Stimulated activated CD4-positive, alpha-beta T cell treated with anti-CD3 and anti-CD28 coated beads, Interleukin-1b, Interleukin-23, amount 100 ng/mL, for 24 hours (primary cell): Measurements from ENCODE around the gene AFAP1.

ENCODE experiments used
- DNase-seq, 4 experiments: peaks; one replicate each; pipeline ENCODE4 v3.0.0-alpha.2; 2020; ENCODE audit warnings: low read depth in 4 of 4, low spot score in 1 of 4

The AFAP1 gene

DNA sequence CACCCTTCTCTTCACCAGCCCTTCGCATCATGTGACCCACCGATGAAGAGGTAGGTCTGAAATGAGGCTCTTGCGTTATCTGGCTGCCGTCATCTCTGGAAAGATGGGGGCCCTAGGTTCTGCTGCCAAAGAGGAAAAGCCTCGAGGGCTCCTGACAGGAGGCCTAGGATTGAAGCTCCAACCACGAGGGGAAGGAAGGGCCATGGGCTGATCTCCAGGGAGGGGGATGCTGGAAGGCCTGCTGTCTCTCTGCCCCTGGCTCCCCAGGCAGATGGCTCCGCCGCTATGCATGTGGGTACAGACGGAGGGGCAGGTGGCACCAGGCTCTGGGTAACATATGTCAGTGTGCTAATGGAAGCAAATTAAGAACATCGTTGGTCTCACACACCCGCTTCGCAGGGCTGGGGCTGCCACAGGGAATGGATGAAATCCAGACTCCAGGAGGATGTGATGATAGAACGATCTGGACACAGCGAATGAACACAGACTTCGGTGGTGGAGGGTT lies 44.9 kb downstream of the AFAP1 start:
- DNase-seq, result no peak

DNA sequence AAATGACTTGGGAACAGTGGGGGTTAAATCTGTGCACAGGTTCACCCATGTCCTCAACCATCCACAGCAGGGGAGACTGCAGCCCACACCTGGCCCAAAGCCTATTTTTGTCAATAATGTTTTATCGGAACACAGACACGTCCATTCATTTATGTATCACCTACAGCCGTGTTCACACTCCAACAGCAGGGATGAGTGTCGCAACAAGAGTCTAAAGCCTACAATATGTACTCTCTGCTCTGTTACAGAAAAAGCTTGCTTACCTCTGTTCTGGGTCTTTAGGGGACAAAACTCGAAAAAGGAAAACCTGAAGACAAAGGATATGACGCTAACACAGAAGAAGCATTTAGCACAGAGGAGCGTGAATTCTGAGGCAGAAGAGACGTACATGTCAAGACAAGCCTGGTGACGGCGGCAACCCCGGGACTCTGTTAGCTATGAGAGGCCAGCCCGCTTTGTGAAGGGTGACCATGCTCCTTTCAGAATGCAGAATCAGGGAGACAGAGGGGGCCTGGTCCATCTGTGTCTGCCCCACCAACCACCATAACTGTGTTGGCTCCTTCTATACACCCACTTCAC lies 45.5 kb downstream of the AFAP1 start:
- DNase-seq, result no peak

DNA sequence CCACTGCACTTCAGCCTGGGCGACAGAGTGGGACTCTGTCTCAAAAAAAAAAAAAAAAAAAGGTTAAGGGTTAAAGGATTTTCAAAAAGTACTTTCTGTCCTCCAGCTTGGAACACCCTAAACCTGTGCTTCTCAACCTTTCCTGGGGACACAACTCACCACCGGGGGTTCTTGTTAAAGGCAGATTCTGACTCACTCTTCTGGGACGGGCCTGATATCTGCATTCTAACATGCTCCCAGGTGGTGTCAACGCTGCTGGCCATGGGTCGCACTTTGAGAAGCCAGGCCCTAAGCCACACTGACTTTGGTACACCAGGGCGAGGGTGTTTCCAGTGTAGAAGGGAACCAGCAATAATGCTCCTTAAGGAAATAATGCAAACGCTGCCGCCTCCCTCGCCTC lies 46.1 kb downstream of the AFAP1 start:
- no peak for DNase-seq

DNA sequence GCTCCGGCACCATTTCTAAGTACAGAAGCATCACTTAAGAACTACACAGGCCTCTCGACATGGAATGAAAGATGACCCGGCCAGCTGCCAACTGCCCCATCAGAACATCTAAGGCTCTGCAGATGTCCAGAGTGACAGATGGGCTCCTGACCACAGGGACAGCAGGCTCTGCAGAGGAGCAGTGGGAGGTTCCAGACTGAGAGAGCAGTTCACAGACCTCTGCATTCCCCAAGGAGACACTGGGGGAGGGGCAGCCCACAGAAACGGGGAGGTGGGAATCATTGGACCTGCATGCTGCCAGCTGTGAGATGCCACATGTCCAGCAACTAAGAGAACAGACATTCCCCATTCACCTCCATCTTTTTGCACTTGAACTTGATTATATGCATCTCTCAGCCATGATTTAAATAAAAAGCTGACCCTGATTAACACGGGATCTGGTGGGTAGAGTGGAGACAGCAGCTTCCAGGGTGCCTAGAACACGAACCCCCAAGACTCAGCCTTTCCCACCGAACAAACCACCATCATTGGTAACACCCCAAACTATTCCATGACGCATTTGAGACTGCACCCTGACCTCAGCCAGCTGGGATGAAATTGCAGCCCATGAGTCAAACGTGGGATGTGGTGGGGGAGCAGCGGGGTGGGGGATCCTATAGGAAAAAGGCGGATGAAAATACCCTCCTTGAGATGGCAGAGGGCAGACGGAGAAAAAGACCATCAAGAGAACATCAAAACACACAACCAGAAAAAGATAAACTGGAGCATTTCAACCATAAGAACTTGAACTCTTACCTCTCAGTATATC lies 47.2 kb downstream of the AFAP1 start:
- no peak for DNase-seq

DNA sequence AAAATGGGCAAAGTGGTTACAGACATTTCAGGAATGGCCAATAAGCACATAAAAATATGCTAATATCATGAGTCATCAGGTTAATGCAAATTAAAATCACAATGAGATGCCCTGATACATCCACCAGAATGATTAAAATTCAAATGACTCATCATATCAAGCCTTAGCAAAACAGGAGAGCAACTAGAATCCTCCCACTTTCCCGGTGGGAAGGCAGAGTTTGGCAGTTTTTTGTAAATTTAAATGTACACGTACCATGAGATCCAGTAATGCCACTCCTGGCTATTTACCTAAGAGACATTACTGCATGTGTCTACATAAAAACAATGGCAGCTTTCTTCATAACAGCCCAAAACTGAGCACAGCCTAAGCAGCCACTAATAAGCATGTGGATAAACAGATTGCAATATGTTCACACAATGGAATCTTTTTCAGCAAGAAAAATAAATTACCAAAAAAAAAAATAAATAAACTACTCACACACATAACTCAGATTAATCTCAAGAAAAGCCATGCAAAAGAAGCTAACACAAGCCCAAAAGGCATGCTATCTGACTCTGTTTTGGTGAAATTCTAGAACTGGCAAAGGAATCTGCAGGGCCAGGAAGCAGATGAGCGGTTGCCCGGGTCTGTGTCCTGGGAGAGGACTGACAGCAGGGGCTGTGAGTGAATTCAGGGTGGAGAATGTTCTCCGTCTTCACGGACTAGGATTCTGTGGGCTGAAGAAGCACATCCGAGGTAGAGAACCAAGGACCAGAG lies 48.8 kb downstream of the AFAP1 start:
- DNase-seq, result no peak

DNA sequence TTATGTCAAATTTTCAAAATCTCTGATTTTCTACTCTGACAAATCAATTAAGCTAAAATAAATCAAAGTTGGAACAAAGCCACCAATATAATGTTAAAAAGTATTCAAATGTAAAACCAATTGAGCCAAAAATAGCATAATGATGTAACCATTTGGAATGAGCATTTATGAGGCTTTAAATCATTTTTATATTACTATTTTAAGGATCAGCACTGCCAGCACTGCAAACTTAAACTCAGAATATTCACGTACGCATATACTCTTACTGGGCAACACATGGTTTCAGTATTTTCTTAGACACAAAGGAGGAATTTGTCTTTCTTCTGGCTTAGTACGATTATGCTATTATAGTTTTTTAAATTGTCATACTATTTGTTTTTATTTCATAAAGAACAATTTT lies 52.2 kb downstream of the AFAP1 start:
- DNase-seq, result no peak

DNA sequence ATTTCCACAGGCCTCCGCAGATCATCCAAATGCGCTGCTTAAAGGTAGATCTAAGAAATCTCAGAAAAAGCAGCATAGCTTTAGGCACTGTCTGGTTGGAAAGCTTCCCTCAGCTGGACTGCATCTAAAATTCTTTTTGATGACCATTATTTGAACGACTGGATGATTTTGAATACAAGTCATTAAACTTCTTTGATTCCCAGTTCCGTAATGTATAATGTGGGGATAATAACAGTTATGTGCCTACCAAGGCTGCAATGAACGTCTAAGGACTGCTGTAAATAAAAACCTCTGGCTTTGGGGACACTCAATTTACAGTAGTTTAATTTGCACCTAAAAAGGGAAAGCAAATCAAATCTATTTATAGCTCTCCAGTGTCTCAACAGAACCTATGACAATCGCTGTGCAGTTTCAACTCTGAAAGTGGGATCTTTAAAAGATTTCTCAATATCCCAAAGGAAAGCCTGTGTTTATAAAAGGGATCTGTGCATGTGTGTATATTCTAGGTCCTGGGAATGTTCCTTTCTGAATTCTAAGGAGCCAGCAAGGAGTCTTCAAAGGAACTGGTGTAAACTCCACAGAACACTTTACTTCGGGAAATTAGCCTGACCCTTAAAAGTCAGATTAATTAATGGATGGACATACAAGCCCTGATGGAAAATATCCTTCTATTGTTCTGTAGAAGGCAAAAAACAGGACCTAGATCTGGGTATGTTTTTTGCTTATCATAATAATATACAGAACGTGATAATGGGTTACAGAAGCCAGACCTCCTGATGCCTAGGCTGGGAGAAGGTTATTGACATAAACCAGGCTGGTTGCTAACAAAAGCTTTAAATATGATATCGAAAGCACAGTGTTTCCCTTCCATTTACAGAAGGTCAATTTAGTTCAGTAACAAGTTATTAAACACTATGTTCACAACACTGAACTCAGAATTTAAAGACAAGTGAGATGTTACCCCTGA lies 53.4 kb downstream of the AFAP1 start:
- DNase-seq, result no peak

DNA sequence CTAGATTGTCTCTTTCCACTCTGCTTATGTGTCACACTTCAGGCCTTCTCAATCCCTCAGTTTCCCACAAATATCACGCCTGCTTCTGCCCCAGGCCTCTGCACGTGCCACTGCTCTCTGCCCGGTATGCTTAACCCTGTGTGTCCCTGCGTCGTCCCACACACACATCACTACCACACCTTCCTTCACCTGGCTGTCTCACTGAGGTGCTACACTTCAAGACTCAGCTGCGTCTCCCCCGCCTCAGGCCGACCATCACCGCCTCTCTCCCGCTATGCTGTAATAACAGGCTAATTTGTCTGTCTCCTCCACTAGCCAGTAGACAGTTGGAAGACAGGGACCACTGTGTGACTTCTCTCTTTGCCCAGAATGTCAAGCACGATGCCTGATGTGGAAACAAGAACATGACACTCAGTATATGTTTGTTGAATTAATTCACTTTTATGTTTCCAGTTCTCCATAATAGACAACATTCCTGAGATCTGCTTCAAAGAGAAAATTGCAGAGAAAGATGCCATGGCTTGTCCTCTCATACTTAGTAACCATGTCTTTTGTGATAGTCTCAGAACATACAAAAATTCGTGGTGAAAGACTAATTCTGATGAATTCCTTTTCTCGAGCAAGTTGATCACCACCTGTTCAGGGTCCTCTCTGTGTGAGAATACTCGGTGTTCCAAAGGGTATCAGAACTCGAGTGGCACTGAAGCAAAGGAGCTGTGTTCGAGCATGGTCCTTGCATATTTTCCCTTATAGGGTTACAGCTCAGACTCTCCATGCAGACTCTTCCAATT lies 54.2 kb downstream of the AFAP1 start:
- DNase-seq, result no peak

DNA sequence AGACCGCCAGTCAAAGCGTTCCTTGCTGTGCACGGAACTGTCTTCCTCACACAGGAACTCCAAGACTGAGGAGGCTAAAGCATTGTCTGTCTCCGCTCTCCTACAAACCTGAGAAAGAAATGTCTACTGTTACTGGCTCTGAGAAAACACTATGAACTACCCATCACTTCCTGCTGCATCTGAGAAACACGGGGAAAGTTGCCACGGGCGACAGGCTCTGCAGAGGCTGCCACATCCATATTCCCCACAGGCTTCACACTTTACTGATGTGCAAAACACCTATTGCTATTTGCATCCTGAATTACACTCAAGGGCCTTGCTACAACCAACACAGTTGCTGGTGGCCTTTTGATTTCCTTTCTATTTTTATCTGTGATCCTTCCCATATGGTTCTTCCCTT lies 59.0 kb downstream of the AFAP1 start:
- DNase-seq, result no peak

DNA sequence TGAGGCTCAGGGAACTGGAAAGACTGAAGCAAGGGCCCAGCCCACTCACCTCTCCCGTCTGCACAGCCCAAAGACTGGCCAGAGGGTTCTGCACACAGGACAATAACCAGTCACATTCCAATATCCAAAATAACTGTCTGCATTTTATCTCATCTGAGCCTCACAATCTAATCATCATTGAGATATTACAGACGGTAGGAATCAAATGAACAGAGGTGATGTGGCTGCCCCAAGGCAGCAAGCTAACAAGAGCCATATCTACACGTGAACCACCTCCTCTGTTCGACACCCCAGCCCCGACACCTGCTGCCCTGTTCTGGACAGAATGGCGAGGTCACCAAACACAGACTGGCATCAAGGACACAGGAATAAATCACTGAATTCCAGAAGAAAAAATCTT lies 60.5 kb downstream of the AFAP1 start:
- DNase-seq, result no peak

DNA sequence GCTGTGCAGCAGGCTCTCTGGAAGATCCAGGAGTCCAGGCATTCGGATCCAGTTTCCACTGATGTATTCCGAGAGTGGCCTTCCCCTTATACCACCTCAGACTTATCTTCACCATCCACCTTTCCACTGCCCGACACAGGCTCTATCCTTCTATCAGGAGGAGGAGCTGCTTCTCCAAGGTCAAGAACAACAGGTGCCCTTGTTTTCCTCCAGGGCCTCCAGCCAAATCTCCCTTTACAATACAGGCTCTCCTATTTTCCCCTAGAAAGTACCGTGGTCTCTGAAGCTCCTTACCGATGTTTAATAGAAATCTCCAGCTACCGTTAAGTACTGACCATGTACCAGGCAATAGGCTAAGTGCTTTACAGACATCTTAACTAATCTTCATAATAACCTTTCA lies 61.3 kb downstream of the AFAP1 start:
- no peak for DNase-seq

DNA sequence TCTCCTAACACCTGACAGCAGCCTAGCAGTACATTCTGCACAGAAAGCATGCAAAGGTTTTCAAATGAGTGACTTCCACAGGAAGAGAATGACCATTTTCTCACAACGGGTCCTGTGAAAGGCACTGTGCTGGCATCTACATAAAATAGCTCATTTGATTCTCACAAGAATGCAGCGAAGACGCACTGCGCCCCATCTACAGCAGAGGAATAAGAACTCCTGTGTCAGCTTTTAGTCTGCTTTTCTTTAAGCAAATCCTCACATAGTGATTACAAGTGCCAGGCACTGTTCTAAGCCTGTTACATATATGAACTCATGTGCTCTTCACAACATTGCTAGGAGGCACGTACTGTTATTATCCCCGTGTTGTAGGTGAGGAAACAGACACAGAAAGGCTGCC lies 62.5 kb downstream of the AFAP1 start:
- no peak for DNase-seq

DNA sequence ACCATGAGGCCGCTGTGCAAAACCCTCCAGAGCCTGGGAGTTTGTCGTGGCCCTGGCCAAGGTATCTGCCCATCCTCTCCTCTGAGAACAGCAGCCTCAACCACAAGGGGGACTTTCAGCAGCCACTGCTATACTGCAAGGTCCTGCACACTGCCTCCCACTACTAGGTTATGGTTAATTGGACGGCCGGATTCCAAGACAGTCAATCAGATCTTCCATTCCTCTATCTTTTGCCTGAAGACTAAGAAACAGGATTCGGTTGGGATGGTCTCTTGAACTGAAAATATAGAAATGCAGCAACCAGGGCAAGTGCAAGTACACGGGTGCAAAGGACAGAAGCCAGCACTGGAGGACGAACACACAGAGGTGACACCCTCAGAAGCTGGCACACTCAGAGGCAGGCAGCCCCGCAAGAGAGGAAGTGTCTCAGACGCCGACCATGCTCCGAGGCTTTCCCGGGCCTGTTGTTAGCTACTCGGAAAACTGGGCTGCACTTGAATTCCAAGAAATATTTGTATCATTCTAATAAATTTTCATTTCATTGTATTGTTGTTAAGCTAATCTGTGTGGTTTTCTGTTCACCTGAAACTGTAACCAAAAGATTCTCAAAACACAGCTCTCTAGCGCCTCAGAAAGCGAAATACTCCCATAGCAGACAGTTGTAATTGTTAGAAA lies 63.3 kb downstream of the AFAP1 start:
- DNase-seq, result peak in 1 of 4 experiments; percentile 20

DNA sequence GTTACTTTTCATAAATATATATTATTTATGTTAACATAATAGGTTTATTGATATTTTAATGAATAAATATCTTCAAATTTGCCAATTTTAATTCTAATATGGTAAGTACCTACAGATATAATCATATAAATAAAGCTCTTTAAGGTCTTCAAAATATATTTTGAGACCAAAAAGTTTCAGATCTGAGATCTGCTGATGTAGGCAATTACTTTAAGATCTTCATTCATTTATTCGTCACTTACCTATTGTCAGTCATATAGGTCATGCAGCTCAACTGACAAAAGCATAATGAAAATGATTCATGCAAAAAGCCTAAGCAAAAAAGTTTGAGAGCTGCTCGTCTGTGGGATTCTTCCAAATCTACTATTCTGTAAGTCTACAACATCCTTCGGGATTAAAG lies 64.8 kb downstream of the AFAP1 start:
- no peak for DNase-seq

DNA sequence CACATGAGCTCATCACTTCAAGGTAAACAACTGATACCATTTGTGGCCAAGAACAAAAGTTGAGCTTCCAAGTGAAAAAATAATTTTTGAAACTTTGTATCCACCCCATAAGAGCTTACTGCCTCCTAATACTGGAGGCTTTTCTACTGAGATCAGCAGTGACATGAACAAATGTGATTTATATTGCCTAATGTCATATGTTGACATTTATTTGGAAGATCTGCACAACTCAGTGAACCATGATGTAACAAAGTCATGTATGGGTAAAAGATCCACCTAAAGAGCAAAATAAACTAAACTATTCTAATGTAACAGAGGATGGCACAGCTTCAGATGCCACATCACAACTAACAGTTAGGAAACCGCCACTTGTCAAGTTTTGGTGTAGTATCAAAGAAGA lies 65.8 kb downstream of the AFAP1 start:
- DNase-seq, result no peak

DNA sequence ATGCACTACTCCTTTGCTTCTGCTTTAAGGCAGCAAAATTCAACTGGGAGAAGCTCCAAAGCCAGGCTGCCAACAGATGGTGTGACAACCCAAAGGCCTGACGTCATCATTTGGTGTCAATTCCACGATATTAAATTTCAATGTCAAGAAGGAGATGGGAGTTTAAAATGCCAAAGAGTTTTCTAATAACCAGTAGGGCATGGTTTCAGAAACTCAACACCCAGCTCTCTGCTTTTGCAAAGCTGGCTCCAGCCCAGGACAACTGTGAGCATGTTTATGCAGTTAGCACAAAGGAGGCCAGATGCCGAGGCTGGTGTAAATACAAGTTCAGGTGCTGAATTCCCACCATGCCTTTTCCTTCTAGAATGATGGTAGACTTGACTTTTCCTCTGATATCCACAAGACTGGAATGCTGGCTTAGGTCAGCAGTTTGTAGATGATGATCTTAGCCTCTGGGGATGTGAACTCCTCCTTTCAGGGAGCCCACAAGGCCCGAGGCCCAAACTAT lies 67.3 kb downstream of the AFAP1 start:
- DNase-seq, result no peak

DNA sequence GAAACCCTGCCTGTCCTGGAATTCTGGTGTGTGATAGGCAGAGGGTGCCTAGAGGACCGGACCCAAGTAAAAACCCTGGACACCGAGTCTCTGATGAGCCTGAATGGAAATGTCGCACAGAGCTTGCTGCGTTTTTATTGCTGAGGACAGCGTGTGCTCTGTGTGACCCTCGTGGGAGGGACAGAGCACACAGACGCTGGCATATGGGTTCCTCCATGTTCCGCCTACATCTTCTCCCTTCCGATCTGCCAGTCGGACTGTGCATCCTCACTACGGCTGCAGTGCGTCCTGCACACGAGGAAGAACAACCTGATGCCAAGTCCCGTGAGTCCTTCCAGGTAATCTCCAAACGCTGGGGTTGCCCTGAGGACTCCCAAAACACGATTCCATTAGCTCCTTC lies 68.3 kb downstream of the AFAP1 start:
- DNase-seq, result no peak

DNA sequence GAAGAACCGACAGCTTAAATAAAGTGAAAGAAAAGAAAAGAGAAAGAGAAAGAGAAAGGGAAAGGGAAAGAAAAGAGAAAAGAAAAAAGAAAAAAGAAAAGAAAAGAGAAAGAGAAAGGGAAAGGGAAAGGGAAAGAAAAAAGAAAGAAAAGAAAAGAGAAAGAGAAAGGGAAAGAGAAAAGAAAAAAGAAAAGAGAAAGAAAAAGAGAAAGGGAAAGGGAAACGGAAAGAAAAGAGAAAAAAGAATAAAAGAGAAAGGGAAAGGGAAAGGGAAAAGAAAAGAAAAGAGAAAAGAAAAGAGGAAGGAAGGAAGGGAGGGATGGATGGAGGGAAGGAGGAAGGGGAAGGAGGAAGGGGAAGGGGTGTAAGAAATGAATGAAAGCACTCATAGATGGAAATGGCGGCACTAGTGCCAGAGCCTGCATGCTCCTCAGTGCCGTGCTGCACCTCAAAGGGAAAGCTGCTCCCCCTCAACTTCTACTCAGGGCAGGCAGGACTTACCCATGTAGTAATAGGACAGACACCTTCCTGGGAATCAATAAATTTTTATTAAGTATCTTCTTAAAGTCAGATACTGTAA lies 70.7 kb downstream of the AFAP1 start:
- DNase-seq, result no peak

DNA sequence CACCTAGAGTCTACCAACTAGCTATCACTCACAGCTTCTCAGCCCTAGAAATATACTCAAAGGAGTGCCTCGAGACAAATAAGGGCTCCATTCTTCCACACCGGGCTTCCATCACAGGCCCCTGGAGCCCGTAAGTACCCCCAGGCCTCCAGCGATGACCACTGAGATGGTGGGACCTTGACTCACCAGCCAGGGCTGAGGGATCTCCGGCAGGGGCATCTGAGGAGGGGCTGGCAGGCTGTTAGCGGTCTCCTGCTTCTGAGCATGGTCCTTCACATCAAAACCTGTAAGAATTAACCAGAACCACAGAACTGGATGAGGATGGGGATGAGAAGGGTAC lies 71.3 kb downstream of the AFAP1 start:
- DNase-seq, result no peak
